Measurements from ENCODE around the gene LCMT2.

The LCMT2 gene

GRCh38 chr15:43329217-43329959 lies 985 bp downstream of the LCMT2 start:
- in situ Hi-C loops (cut with MboI; ENCODE audit: low pct_unique_long_range_greater_than_20kb, low sequenced_read_pairs, unreplicated experiment) = no loop called here
- DNase-seq (ENCODE audit: low spot score) = no peak
- no peak for TF ChIP-seq CTCF (IDR thresholded peaks at IDR 0.05; ENCODE audit: extremely low read depth, insufficient read depth, missing control alignments)

- no peak for TF ChIP-seq CTCF (IDR thresholded peaks at IDR 0.05; ENCODE audit: extremely low read depth, insufficient read depth, missing control alignments)
- in situ Hi-C loops (cut with MboI; ENCODE audit: low pct_unique_long_range_greater_than_20kb, low sequenced_read_pairs, unreplicated experiment) = no loop called here
- no peak for DNase-seq (ENCODE audit: low spot score)
Observed at GRCh38 chr15:43325039-43325684, 5.2 kb downstream of the LCMT2 start.

- in situ Hi-C loops (cut with MboI; ENCODE audit: low pct_unique_long_range_greater_than_20kb, low sequenced_read_pairs, unreplicated experiment) = no loop called here
- no peak for DNase-seq (ENCODE audit: low spot score)
- no peak for TF ChIP-seq CTCF (IDR thresholded peaks at IDR 0.05; ENCODE audit: extremely low read depth, insufficient read depth, missing control alignments)
Observed at GRCh38 chr15:43318990-43319771, 11.2 kb downstream of the LCMT2 start.

- no peak for DNase-seq (ENCODE audit: low spot score)
- TF ChIP-seq CTCF (IDR thresholded peaks at IDR 0.05; ENCODE audit: extremely low read depth, insufficient read depth, missing control alignments) = no peak
- in situ Hi-C loops (cut with MboI; ENCODE audit: low pct_unique_long_range_greater_than_20kb, low sequenced_read_pairs, unreplicated experiment) = no loop called here
Observed at GRCh38 chr15:43317566-43318184, 12.7 kb downstream of the LCMT2 start.

GRCh38 chr15:43316971-43317346 lies 13.4 kb downstream of the LCMT2 start:
- DNase-seq (ENCODE audit: low spot score) = no peak
- TF ChIP-seq CTCF (IDR thresholded peaks at IDR 0.05; ENCODE audit: extremely low read depth, insufficient read depth, missing control alignments) = no peak
- in situ Hi-C loops (cut with MboI; ENCODE audit: low pct_unique_long_range_greater_than_20kb, low sequenced_read_pairs, unreplicated experiment) = no loop called here
